Heart left ventricle (tissue), 16 donors: Measurements from ENCODE around the gene SCAF1. TPM values are rescaled to one million over a fixed set of nuclear protein-coding genes. Genes with fewer than 3 reads are reported as not detected.

Experiments used
- ATAC-seq, 4 donors: fragments of 200-7000 bp; cut with Tn5 transposase; one replicate each; pipeline ENCODE4 v1.9.1; 2020 to 2022; ENCODE audit warnings: moderate library complexity in 4 of 4, mild to moderate bottlenecking in 3 of 4, moderate number of reproducible peaks in 1 of 4
- DNase-seq, 5 donors: peaks; one replicate each; pipeline ENCODE4 v3.0.0-alpha.2; 2020
- H3K27ac ChIP-seq, 12 donors: fragments of 200-600 bp; sonication (generic) in 4 of 12; one replicate each; pipeline versions ENCODE4 v1.5.0 to v1.8.0; 2016 to 2022; ENCODE audit warnings: mild to moderate bottlenecking in 2 of 12
- H3K27me3 ChIP-seq, 9 donors: fragments of 200-600 bp; sonication (generic) in 2 of 9; one replicate each; pipeline versions ENCODE4 v1.5.1 to v1.8.0; 2016 to 2022; ENCODE audit warnings: mild to moderate bottlenecking in 3 of 9
- H3K36me3 ChIP-seq, 9 donors: fragments of 200-600 bp; sonication (generic) in 2 of 9; one replicate each; pipeline versions ENCODE4 v1.5.0 to v1.8.0; 2018 to 2022; ENCODE audit warnings: mild to moderate bottlenecking in 2 of 9
- H3K4me1 ChIP-seq, 12 donors: fragments of 200-600 bp; sonication (generic) in 4 of 12; one replicate each; pipeline versions ENCODE4 v1.5.0 to v1.8.0; 2016 to 2022; ENCODE audit warnings: mild to moderate bottlenecking in 3 of 12
- H3K4me3 ChIP-seq, 12 donors: fragments of 200-600 bp; sonication (generic) in 4 of 12; one replicate each; pipeline versions ENCODE4 v1.5.0 to v1.8.0; 2017 to 2022; ENCODE audit warnings: mild to moderate bottlenecking in 9 of 12, moderate library complexity in 4 of 12
- H3K9me3 ChIP-seq, 12 donors: fragments of 200-600 bp; sonication (generic) in 4 of 12; one replicate each; pipeline versions ENCODE4 v1.5.0 to v1.8.0; 2016 to 2022; ENCODE audit warnings: mild to moderate bottlenecking in 1 of 12
- POLR2A ChIP-seq, 2 donors: fragments of 450-650 bp; IDR thresholded peaks; one replicate each; pipeline ENCODE4 v1.6.1; 2017; ENCODE audit warnings: antibody characterized with exemption in 2 of 2, mild to moderate bottlenecking in 2 of 2, moderate library complexity in 2 of 2
- WGBS, 4 donors: extraction: QIAGEN DNeasy Blood & Tissue Kit in 2 of 4; methylation state at CpG; one replicate each; pipeline versions ENCODE4 v1.1.5 to v1.1.7; 2013 to 2018; 5-methylcytosine and 5-hydroxymethylcytosine counted together
- intact Hi-C, 10 donors: fragments of 100-400 bp; cut with DNase I; formaldehyde crosslinking; loops; one replicate each; pipeline versions ENCODE4 v1.11.1 to v1.14.2; 2022
- polyA plus RNA-seq, 2 donors: library from polyadenylated mRNA; stranded (reverse); fragments of 200-250 nt; gene quantifications; one replicate each; pipeline ENCODE4 v1.2.3, GENCODE V29; 2013
- total RNA-seq, 9 donors: library from RNA; depleted of rRNA in 2 of 9; stranded (reverse); fragments of >200 nt in 2 of 9; fragmentation: NEBNext Ultra II Directional in 3 of 9; extraction: Animal tissue kit (Norgen Biotek cat#: 25700) in 3 of 9; gene quantifications; one replicate each; pipeline versions ENCODE4 v1.1.0 to v1.2.4, GENCODE V29; 2016 to 2023
- TF ChIP-seq, protein P1 (sequence below), 12 donors: fragments of 200-600 bp; sonication (generic) in 4 of 12; IDR thresholded peaks; one replicate each; pipeline versions ENCODE4 v1.5.0 to v1.8.0; 2018 to 2022; ENCODE audit warnings: antibody characterized with exemption in 12 of 12, mild to moderate bottlenecking in 5 of 12
- donor health status: ischemic (EF 13 %, LVEDD 7.1; RV severe dilation, severe dysfunction).
- donor health status: healthy with polysubstance abuse.
- donor health status: DM: no; HTN: yes; CAD: no.
- donor health status: DM: no; HTN: no; CAD: no.
- donor health status: ischemic (EF 25% LVEDD 6.9; RV normal size, moderate dysfunction).
- donor health status: ischemic (EF 25% LVEDD 5.7; RV mildly dilated, moderate dysfunction).
- donor health status: healthy.
- donor health status: DM: yes; HTN: yes; CAD: no.
- donor health status: ischemic (EF 35%, LVEDD 5.7; RV mildly dilated, moderate dysfunction).
- donor health status: nonischemic (EF 11% LVEDD 7.7; RV severe dilation, severe dysfunction).
- donor health status: DM: yes; HTN: yes; CAD: no.
- donor health status: PGD.
- donor health status: ischemic (EF 29% LVEDD 5.4; RV normal size, mild dysfunction).
- donor health status: nonischemic (EF 23%, LVEDD 6.1; RV moderate dilation, normal function).

SCAF1 gene
- total and polyA plus RNA-seq, 11 donors = 24.5 to 52.8 (median 44.0) TPM

DNA sequence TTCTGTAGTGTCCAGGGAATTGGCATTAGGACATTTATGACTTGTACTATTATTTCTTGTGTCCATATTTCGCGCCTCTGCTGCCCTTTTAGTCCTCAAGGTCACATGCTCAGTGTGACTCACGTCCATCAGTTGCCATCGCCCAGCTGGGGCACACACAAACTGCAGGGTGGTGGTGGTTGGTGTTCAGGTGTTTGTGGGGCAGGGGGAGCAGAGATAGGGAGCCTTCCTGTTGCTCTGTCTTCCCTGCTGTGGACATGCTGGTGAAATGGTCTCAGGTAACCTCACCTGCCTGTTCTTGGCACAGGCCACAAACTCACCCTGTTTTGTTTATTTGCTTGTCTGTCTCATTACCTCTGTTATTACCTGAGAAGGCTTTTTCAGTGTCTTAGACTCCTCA is 28.6 kb upstream of the SCAF1 start:
- H3K36me3 ChIP-seq = peaks cover 0 to 73% (median 61%) of the 10 kb centered on the region in 9 donors

DNA sequence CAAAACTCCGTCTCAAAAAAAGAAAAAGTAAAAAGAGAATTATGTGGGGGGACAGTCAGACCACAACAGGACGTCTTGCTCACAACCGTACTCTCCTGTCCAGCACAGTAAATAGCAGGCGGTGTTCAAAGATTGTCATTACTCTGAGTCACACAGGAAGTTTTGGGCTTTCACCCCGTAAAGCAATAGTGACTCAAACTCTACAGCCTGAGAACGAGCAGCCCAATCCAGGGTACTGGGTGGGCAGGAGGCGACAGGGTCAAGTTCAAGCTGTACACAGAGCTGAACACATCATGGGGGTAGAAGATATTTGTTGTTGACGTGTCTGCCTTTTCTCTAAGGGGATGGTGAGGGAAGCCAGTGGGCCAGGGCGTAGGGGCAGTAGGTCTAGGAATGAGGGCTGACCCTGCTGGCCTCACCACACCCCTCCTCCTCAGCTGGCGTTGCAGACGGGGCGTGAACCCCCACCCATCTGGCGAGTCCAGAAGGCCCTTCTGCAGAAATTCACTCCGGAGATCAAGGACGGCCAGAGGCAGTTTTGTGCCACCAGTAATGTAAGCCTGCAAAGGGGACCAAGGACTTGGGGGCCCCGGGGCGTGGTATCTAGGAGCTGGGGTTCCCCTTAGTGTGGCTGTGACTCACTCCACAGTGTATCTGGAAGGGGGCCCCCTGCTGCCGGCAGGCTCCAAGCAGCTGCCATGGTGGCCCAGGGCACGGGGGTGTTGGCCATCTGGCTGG is 27.7 kb upstream of the SCAF1 start:
- intact Hi-C loops = no loop called here
- no peak overlapping the region for H3K4me3 ChIP-seq
- TF ChIP-seq, protein P1, sequence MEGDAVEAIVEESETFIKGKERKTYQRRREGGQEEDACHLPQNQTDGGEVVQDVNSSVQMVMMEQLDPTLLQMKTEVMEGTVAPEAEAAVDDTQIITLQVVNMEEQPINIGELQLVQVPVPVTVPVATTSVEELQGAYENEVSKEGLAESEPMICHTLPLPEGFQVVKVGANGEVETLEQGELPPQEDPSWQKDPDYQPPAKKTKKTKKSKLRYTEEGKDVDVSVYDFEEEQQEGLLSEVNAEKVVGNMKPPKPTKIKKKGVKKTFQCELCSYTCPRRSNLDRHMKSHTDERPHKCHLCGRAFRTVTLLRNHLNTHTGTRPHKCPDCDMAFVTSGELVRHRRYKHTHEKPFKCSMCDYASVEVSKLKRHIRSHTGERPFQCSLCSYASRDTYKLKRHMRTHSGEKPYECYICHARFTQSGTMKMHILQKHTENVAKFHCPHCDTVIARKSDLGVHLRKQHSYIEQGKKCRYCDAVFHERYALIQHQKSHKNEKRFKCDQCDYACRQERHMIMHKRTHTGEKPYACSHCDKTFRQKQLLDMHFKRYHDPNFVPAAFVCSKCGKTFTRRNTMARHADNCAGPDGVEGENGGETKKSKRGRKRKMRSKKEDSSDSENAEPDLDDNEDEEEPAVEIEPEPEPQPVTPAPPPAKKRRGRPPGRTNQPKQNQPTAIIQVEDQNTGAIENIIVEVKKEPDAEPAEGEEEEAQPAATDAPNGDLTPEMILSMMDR (IDR thresholded peaks at IDR 0.05) = no peak
- no peak for TF ChIP-seq POLR2A (IDR thresholded peaks at IDR 0.05)
- H3K4me1 ChIP-seq = peaks cover 0 to 17% (median 2%) of the 10 kb centered on the region in 12 donors
- ATAC-seq (peak in 2 of 4 donors; percentile 14 to 18), DNase-seq (no peak)
- H3K27me3 ChIP-seq = no peaks in the 10 kb centered on the region
- WGBS, 4 donors = 83 to 91% (median 87%) methylated on average over 15 to 19 of the region's 19 CpGs
- no peak overlapping the region for H3K27ac ChIP-seq
- H3K36me3 ChIP-seq = peaks cover 0 to 73% (median 61%) of the 10 kb centered on the region in 9 donors
- peaks cover 0 to 3% (median 0%) of the 10 kb centered on the region in 12 donors for H3K9me3 ChIP-seq

More for the DNA sequence above, 28.6 kb upstream of the SCAF1 start:
- intact Hi-C loops = no loop called here
- 48 to 59% (median 53%) methylated on average over 4 of the region's 4 CpGs for WGBS, 4 donors
- H3K27me3 ChIP-seq = no peaks in the 10 kb centered on the region
- no peak for DNase-seq
- peaks cover 0 to 3% (median 0%) of the 10 kb centered on the region in 12 donors for H3K9me3 ChIP-seq
- H3K27ac ChIP-seq = no peak overlapping the region
- no peak overlapping the region for H3K4me3 ChIP-seq
- peaks cover 0 to 17% (median 2%) of the 10 kb centered on the region in 12 donors for H3K4me1 ChIP-seq
- TF ChIP-seq, protein P1 (IDR thresholded peaks at IDR 0.05) = no peak
- TF ChIP-seq POLR2A (IDR thresholded peaks at IDR 0.05) = no peak
- ATAC-seq = peak in 3 of 4 donors; percentile 10 to 40 (median 10)

GRCh38 chr19:49615861-49616260 is 26.1 kb upstream of the SCAF1 start:
- intact Hi-C loops = no loop called here
- WGBS, 4 donors = 95 to 98% (median 96%) methylated on average over 23 of the region's 23 CpGs
- no peak overlapping the region for H3K27ac ChIP-seq
- DNase-seq (no peak), ATAC-seq (no peak)
- H3K4me3 ChIP-seq = no peak overlapping the region
- H3K36me3 ChIP-seq = peaks cover 0 to 70% (median 61%) of the 10 kb centered on the region in 9 donors
- peaks cover 0 to 17% (median 2%) of the 10 kb centered on the region in 12 donors for H3K4me1 ChIP-seq
- no peaks in the 10 kb centered on the region for H3K27me3 ChIP-seq
- H3K9me3 ChIP-seq = peaks cover 0 to 3% (median 0%) of the 10 kb centered on the region in 12 donors
- no peak for TF ChIP-seq POLR2A (IDR thresholded peaks at IDR 0.05)

GRCh38 chr19:49616532-49616931 is 25.5 kb upstream of the SCAF1 start:
- ATAC-seq = no peak
- no peaks in the 10 kb centered on the region for H3K27me3 ChIP-seq
- H3K4me1 ChIP-seq = peaks cover 0 to 17% (median 2%) of the 10 kb centered on the region in 12 donors
- peaks cover 0 to 3% (median 0%) of the 10 kb centered on the region in 12 donors for H3K9me3 ChIP-seq
- H3K27ac ChIP-seq = no peak overlapping the region
- H3K4me3 ChIP-seq = no peak overlapping the region
- intact Hi-C loops = no loop called here
- DNase-seq = no peak
- TF ChIP-seq POLR2A (IDR thresholded peaks at IDR 0.05) = no peak
- TF ChIP-seq, protein P1 (IDR thresholded peaks at IDR 0.05) = no peak
- H3K36me3 ChIP-seq = peaks cover 0 to 68% (median 61%) of the 10 kb centered on the region in 9 donors
- 95 to 98% (median 97%) methylated on average over 6 to 7 of the region's 7 CpGs for WGBS, 4 donors
